SKM-1 (cell line): ENCODE data around the gene CD82.
A peak's percentile ranks its signal among the peaks of the same experiment; 100 is the strongest.

Experiments
- DNase-seq: peaks from one replicate; lab custom pipeline; 2025; ENCODE audit not compliant: unreplicated experiment; lab: John Stamatoyannopoulos, UW

Gene CD82

GRCh38 chr11:44574610-44575287 is 9.3 kb downstream of the CD82 start:
- DNase-seq = no peak

DNA sequence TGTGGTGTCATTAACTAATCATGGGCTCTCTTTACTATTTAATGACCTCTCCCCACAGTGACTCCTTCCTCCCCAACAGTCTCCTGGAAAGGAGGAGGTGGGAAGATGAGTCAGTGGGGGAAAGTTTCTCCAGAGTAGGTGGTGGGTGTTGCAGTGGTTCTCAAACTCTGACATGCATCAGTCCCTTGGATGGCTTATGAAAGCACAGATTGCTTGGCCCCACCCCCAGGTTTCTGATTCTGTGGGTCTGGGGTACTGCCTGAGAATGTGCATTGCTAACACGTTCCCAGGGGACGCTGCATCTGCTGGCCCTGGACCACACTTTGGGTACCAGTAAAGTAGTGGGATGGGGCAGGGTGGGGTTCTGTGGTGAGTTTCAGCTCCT is 9.8 kb downstream of the CD82 start:
- no peak for DNase-seq

DNA sequence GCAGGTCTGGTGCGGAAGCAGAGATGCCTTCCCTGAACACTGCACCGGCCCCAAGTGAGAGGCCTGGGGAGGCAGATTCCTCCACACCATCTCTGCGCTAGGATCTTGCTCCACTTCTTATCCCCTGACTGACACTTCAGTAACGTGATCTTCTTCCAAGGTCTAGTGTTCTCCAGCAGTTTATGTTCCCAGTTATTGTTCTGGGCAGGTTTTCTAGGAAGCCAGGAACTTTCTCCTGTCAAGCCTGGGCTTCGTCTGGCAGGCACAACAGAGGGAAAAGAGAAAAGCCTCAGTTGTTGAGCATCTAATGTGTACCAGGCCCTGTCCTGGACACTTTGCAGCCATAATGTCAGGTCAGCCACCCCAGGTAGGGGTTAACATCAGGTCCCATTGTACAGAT is 10.5 kb downstream of the CD82 start:
- no peak for DNase-seq

GRCh38 chr11:44576656-44577055 is 11.2 kb downstream of the CD82 start:
- DNase-seq = no peak

GRCh38 chr11:44577231-44577830 is 11.9 kb downstream of the CD82 start:
- DNase-seq = no peak

DNA sequence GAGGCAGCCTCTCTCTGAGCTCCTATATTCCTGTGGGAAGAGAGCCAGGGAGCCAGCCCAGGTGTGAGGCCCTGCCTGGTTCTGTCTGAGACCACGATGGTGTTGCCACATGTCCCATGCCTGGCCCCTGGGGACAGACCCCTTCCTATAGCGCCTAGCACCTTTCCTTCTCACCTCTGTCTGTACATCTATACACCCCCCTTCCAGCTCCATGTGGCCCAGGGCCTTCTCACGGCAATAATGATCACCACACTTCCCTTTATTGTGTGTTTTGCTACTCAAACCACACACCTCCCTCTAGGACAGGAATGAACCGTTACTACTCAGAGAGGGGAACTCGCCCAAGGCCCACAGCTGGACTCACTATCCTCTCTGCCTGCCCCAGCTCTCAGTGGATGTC is 12.8 kb downstream of the CD82 start:
- DNase-seq = peak; percentile 34

DNA sequence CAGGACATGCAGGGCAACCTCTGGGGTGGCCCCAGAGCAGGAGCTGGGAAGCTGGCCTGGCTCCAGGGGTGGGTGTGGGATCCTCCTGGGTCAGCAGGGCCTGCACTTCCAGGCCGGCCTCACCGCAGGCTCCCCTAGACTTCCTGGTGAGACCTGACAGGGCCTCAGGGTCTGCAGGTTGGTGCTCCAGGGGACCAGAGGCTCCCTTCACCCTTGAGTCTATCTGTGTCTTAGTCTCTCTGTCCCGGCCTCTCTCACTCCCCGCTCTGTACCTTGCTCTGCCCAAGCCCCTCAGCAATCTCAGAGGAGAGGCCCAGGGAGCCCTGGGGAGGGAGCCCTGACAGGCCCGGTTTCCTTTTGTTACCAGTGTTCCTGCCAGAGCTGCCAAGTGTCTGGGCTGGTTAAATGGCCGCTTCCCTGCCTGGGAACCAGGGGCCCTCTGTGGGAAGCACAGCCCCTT is 13.9 kb downstream of the CD82 start:
- DNase-seq = no peak

GRCh38 chr11:44580701-44581100 is 15.2 kb downstream of the CD82 start:
- no peak for DNase-seq

DNA sequence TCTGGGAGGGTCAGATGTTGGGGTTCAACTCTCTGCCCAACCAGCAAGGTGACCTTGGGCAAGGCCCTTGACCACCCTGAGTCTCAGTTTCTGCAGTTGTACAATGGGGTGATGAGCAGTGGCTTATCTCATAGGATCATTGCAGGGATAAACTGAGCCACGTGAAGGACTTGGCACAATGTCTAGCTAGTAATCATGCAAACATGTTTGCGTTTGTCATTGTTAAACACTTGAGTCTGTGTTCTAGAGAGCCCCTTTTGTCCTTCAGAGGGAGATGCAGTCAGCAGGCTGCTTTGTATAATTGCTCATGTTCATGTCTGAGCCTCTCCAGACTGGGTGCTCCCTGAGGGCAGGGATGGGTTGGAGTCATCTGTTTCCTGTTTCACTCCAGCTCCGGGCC is 15.8 kb downstream of the CD82 start:
- no peak for DNase-seq

DNA sequence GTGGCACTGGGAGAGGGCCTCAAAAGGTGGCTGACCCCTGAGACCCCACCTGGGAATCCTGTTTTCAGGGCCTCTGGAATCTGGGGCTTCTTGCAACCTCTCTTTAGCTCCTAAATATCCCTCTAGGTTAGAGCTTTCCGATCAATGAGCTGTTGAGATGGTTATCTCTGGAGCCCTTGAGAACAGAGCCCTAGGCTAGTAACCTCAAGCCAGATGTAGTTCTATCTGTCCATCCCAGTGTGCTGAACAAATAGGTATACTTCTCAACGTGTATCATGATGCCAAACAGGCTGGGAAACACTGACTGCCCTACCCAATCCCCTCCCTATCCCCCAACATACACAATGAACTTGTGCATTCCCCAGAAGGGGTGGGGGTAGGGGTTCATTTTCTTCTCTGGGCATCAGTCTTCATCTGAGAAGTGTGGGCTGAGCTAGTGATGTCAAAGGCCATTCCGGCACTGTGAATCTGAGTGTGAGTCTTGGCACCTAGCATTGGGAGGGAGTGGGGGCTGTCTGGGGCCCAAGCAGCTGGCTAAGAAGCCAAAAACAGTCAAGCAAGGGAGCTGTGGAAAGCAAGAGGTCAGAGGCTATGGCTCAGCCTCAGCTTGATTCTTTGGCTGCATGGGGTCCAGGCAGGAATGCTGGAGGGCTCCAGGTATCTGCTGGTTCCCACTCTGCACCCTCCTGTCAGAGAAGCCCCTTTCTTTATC is 17.3 kb downstream of the CD82 start:
- no peak for DNase-seq

GRCh38 chr11:44583353-44583669 is 17.8 kb downstream of the CD82 start:
- DNase-seq = no peak

DNA sequence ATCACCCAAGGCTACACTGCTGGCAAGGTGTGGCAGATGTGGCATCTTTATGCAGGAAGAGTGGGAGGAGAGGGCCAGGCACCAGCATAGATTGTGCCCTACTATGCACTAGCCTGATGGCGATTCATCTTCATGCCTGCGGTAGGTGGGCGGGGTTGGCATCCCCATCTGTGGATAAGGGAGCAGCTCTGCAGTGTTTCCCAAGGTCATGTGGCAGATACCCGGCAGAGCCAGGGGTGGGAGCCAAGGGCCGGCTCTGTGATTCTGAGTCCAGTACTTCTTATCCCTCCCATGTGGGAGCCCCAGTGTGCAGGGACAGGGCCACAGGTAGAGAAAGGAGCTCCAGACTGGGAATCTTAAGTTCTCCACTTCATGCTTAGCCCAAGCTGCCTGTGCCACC is 20.0 kb downstream of the CD82 start:
- DNase-seq = no peak

- no peak for DNase-seq
These were observed 23.8 kb downstream of the CD82 start for GRCh38 chr11:44589301-44589700.

- DNase-seq = no peak
These were observed 25.3 kb downstream of the CD82 start for GRCh38 chr11:44590769-44591168.

DNA sequence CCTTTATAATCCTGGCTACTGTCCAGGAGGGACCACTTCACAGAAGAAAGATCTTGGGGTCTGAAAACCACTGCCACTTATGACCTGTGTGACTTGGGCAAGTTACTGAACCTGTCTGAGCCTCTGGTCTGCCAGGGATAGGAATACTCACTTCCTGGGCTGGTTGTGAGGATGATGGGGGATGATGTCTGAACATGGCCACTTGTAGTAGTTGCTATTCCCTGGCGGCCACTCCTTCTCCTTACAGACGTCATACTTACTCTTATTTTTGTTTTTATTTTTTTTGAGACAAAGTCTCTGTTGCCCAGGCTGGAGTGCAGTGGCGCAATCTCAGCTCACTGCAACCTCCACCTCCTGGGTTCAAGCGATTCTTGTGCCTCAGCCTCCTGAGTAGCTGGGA is 26.1 kb downstream of the CD82 start:
- no peak for DNase-seq

DNA sequence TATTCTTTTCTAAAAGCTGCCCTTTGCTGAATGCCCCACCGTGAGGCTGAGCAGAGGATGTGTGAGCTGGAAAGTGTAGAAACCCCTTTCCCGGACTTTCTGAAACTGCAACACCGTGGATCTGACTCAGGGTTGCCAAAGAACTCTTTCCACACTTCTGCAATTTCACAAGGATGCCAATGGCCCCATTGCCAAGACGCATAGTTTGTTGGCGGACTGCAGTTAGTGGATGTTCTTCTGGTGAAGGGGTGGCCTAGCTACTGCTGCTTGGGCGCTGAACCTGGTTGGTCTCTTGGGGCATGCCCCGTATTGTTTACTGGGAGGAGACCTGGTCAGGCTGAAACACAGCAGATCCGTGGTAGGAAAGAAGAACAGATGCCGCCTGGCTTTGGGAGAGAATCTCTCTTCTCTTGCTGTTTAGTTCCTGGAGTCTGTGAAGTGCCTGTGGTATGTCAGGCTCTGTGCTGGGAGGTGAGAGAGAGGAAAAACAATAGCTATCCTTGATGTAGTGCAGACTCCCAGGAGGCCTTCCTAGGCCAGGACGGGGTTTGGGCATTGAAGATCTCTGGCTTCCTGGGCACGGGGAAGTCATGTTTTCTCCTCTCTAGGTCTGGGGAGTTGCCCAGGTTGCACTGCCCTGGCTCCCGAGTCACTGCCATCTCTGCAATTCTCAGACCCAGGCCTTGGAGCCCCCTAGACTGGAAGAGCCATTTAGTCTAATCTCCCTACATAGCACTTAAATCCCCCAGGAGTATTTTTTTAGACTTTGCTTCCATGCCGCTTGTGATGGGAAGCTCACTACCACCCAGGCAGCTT is 26.9 kb downstream of the CD82 start:
- peak; percentile 60 for DNase-seq

DNA sequence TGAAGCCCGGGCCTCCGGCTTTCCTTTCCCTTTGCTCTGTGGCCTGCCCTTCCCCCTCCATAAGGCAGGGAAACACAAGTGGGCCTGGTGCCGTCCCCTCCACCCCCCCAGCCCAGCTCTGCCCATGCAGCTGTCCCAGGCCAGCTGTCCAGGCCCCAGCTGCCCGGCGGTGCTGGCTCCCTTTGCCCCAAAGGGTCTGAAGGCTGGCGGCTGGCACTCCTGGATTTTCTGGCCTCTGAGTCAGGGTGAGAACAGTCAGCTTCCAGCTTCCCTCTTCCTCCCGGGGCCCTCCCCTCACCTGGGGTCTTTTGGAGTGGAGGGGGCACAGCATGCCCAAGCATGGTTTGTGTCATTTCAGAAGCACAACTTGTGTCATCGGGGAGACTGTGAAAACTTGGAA is 27.8 kb downstream of the CD82 start:
- DNase-seq = no peak

DNA sequence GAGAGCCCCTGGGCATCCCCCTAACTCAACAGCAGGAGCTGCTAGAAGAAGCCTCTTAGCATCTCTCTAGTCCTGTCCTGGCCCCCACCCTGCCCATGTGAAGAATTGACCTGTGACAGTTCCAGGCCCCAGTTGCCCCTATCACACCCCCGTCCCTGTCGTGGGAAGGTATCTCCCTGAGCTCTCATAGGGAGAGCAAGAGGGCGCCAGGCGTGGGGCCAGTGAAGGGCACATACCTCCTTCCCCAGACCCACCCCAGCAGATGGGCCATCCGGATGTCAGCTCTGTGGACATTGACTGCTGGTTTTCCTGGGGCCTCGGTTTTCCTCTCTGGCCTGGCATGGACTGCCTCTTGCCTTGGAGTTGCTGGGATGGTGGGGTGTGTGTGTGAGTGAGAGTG is 29.5 kb downstream of the CD82 start:
- DNase-seq = no peak

- DNase-seq = no peak
These were observed 30.5 kb downstream of the CD82 start for GRCh38 chr11:44595964-44596381.

- no peak for DNase-seq
These were observed 31.2 kb downstream of the CD82 start for GRCh38 chr11:44596525-44597276.
